K562 (cell line): ENCODE results near the gene AVPI1. TPM values are rescaled to one million over a fixed set of nuclear protein-coding genes. Genes with fewer than 3 reads are reported as not detected.

Experiments
- HNRNPLL ChIP-seq: fragments of 200-400 bp; formaldehyde crosslinking; IDR thresholded peaks from 2 replicates; pipeline ENCODE4 v1.6.1; 2017; ENCODE audit warnings: low read length, low read depth, mild to moderate bottlenecking; ENCODE audit not compliant: poor library complexity, severe bottlenecking
- RERE ChIP-seq: sonication (generic); formaldehyde crosslinking; IDR thresholded peaks from 2 replicates; pipeline ENCODE4 v1.8.0; 2023; ENCODE audit warnings: missing genetic modification reagents, mild to moderate bottlenecking, borderline replicate concordance
- THRAP3 ChIP-seq: fragments of 450-650 bp; IDR thresholded peaks from 2 replicates; pipeline ENCODE4 v1.6.1; 2016; ENCODE audit warnings: mild to moderate bottlenecking, inconsistent platforms, borderline replicate concordance
- ZC3H8 ChIP-seq: fragments of 450-650 bp; IDR thresholded peaks from 2 replicates; pipeline ENCODE4 v1.6.1; 2017
- ZNF212 ChIP-seq: fragments of 450-650 bp; formaldehyde crosslinking; IDR thresholded peaks from 2 replicates; pipeline ENCODE4 v1.4.0; 2020; ENCODE audit warnings: mild to moderate bottlenecking
- polyA plus RNA-seq, 8 experiments: library from polyadenylated mRNA; depleted of rRNA in 4 of 8; stranded (reverse) in 5 of 8; unstranded in 3 of 8; fragments of >200 nt; fragmentation: Nextera tagmentation in 2 of 8; fragmentation: Illumina TruSeq in 1 of 8; extraction: Ambion mirVana in 2 of 8; extraction: Trizol in 1 of 8; gene quantifications; 2 replicates each; pipeline versions ENCODE4 v1.2.1 to v1.2.3, GENCODE V29; 2011 to 2014; ENCODE audit warnings: inconsistent platforms in 1 of 8, missing spikeins in 1 of 8
- total RNA-seq, 7 experiments: library from RNA; depleted of rRNA in 6 of 7; stranded (reverse); fragments of >200 nt in 6 of 7; fragmentation: Illumina TruSeq in 2 of 7; extraction: Trizol in 2 of 7; gene quantifications; 2 replicates each; pipeline versions ENCODE4 v1.2.1 to v1.2.3, GENCODE V29; 2011 to 2021; ENCODE audit warnings: low replicate concordance in 1 of 7
- TF ChIP-seq, protein P1 (sequence below): sonication (generic); formaldehyde crosslinking; IDR thresholded peaks from 2 replicates; pipeline ENCODE4 v1.9.0; 2022; ENCODE audit warnings: mild to moderate bottlenecking, missing genetic modification reagents

The AVPI1 gene
- total and polyA plus RNA-seq, 9 of the 15 experiments (the other 6 are each of a cell fraction or from before 2014, with no cell fraction given), result 0.90 to 10.4 (median 7.4) TPM

- TF ChIP-seq RERE (CRISPR knock-in tag), result no peak
- TF ChIP-seq ZNF212 (CRISPR knock-in tag), result no peak
- TF ChIP-seq, protein P1, sequence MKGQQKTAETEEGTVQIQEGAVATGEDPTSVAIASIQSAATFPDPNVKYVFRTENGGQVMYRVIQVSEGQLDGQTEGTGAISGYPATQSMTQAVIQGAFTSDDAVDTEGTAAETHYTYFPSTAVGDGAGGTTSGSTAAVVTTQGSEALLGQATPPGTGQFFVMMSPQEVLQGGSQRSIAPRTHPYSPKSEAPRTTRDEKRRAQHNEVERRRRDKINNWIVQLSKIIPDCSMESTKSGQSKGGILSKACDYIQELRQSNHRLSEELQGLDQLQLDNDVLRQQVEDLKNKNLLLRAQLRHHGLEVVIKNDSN (CRISPR knock-in tag), result no peak
- no peak for TF ChIP-seq ZC3H8
- no peak for TF ChIP-seq HNRNPLL
- TF ChIP-seq THRAP3, result no peak
Observed at GRCh38 chr10:97659589-97659988, 27.5 kb downstream of the AVPI1 start (continued).
